HG03095 (cell line): ENCODE data around the gene DPYSL4.

Source experiments
- ATAC-seq: cut with Tn5 transposase; IDR thresholded peaks from one replicate; pipeline ENCODE4 v1.9.1; 2021; ENCODE audit warnings: moderate library complexity; ENCODE audit not compliant: unreplicated experiment

The DPYSL4 gene

DNA sequence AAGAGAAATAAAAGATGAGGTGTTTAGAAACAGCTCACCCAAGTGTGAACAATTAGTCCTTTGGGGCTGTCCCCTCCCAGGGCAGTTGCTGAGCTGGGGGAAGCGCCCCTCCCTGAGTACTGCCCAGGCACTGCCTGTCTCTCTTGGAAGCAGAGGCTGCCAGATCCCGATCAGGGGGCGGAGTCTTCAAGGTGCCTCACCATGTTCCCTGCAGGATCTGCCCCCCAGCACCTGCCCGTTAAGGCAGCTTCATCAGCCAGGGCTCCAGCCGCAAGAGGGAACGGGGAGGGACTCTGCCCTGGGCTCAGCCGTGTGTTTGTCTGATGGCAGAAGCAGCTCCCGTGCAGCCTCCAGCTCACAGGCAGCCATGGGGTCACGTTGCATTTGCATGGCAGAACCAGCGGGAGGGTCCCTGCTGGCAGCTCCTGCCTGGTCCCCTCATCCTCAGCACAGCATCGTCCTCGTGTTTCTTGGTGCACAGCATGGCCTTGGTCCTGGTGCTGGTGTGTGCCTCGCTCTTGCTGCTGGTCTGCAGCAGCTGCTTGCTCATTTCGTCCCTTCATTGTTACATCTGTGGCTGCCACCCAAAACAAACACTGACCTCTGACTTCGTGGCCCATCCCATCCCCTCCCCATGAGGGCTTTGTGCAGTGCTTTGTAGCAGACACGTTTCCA lies 10.7 kb upstream of the DPYSL4 start:
- ATAC-seq, result no peak

DNA sequence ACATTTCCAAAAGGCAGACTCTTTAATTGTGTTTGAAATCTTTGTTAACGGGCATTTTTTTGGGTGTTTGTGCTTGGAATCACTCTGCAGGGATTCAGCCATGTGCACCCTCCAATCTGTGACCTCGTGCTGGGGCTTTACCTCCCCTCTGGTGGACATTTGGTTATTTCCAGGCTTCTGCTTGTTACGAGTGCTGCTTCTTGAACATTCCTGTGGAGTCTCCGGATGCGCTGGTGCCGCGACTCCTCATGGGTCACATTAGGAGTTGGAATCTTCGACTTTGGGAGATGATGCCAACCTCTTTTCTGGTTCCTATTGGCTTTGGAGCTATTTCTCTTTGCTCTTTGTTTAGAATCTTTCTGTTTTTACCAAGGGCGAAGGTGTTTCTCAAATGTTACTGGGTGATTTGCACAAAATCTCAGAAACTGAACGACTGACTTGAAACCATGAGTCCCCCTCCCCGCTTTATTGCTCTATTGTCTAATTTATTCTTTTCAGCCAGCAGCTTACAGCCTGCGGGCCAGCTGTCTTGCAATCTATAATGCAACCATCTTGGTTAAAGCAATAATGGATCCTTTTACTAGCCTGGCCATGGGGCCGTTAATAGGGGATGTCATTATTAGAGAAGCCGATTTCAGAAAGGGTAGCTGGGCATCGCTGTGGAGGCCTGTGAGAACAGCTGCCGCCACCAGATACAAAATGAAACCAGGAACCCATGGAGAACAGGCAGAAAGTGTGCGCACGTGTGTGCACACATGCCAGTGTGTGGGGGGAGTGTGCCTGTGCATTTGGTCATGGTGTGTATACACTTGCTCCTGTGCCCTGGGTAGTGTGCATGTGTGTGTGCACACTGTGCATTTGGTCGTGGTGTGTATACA lies 9.9 kb upstream of the DPYSL4 start:
- ATAC-seq, result no peak

DNA sequence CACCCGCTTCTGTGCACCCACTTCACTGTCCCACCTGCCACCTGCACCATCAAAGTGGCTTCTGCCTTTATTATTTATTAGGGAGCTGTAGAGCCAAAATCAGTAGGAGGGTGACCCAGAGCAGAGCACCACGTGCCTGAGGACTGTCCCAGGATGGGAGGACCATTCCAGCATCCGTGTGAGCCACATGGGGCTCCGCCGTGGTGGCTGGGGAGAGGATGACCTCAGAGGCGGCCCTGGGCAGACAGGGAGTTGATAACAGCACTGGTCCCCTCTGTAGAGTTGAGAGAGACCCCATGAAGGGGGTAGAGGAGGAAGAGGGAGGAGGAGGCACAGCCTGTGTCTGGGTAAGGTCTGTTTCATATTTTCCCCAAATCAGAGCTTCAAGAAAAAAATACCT lies 8.7 kb upstream of the DPYSL4 start:
- ATAC-seq, result no peak

DNA sequence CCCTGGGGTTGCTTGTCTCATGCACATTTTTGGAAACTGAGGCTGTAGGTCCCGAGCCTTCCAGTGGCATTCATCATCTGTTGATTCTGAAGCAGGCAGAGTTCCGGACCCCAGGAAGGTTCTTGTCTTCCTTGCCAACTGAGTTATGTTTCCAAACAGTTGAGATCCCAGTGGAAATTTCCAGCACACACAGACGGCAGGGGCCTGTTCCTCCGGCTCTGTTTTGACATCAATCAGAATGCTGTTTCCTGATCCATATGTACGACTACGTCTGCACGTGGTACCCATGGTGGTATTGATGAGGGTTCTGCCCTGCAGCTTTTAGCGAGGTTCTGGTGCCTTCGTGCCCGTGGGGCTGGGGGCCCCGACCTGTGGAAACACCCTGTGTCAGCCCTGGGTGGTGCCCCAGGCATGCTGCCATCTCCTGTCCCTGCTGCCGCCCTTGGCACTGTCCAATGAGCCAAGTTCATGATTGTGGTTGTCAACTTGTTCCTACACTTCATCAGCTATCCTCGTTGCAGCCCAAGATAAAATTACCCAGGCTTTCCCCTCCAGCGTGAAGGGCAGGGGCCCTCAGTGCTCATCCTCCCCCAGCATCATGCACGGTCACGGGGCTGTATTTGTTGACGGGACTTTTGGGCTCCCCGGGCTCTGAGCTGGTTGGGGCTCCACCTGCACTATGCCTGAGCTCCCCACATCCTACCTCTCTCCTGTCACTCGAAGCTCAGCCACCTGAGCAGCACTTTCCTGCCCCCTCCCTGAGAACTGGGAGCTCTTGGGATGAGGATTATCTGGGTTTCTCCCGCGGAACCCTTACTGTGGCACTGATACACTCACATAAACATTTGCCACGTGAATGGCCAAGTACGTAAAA lies 7.8 kb upstream of the DPYSL4 start:
- no peak for ATAC-seq

DNA sequence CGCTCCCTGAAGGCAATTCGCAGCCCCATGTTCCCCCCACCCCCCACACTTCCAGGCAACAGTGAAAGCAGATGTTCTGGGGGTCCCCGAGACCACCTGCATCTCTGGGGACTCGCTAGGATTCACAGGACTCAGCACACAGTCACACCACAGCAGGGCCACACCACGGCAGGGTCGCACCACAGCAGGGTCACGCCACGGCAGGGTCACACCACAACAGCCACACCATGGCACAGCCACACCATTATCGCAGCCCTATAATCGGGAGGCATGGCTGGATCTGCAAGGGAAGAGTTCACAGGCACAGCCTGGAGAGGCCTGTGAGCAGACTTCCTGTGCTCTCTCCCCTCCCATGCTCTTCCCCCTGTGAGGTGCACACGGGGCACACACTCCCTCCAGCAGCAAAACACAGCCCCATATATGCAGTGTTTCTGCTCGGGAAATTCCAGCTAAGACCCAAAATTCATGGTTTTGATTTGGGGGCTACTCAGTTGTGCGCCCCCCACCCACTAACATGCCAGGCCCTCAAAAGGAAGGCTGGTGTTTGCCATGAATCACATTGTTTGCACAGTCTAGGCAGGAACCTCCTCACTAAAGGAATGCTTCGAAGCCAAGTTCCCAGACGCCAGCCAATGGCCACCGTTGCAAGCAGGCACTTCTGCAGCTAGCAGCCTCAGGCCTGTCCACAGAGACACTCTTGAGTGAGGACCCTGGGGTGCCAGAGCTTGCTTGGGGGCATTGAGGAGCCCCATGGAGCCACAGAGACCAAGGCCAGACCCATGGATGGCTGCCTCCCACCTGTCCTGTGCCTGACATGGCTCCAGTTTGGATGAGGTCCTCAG lies 7.0 kb upstream of the DPYSL4 start:
- no peak for ATAC-seq

DNA sequence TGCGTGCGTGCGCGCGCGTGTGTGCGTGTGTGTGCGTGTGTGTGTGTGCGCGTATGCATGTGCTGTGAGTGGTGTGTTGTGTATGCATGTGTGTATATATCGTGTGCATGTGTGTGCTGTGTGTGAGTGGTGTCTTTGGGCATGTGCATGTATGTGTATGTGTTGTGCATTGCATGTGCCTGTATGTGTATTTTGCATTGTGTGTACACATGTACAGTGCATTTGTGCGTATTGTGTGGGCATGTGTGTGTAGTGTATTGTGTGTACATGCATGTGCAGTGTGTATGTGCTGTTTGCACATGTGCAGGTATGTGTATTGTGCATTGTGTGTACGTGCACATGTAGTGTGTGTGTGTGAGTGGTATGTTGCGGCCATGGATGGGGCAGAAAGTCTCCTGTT lies 6.0 kb upstream of the DPYSL4 start:
- ATAC-seq, result no peak

DNA sequence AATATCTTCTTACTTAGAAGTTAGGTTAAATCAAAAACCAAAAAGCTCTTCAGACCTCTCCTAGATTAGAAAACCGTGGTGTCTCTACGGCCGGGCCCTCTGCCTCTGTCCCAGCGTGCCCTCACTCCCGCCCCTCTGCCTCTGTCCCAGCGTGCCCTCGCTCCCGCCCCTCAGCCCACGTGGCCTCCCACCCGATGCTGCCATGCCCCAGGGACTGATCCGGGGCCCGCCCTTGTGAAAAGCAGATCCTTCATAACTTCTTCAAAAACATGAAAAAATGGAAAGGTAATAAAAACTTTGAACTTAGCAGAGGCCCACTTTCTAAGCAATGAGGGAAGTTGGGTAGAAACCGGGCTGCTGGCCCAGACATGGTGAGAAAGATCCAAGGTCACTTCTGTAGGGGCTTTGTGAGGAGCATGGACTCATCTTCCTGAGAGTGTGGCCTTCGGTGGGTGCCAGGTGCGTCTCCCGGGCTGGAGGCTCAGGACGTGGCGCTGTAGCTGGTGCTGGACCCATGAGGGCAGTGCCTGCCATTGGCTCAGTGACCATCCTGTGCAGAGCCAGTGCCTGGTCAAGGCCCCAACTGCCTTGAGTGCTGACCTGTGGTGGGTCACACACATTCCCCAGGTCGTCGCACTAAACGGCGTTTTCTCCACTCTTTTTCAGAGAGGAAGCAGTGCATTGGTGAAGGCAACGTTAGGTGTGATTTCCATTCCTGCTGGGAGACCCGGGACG lies 4.9 kb upstream of the DPYSL4 start:
- no peak for ATAC-seq

DNA sequence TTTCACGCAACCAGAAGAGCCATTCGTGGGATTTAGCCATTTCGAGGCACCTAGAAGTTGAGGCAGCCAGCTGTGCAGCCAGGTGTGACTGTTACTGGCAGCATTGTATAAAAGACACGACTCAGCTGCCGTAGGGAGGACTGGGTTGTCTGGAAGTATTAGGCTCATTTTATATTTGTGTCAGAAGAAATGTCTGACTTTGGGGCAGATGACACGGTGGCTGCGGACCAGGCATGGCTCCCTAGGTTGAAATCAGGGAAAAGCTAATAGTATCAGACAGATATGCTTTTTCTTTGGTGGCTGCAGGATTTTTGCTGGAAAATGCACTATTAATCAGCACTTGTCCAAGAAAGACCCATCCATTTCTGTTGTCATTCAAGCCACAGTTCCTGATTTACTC lies 4.2 kb upstream of the DPYSL4 start:
- ATAC-seq, result no peak

DNA sequence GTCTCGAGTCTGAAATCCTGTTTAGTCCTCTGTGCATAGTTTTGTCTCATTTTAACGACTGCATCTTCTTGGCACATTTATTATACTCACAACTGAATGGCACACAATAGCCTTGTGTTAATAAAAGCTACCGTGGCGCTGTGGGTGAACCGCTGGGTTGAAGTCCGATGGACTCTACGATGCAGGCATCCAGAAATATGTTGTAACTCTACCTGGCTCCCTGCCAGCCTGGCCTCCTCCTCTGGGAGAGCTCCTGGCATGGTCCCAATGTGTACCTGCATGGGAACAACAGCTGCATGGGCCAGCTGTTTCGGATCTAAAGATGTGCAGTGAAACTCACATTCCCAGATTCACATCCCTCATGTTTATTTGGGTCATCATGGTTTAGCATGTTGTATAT lies 3.7 kb upstream of the DPYSL4 start:
- ATAC-seq, result no peak

DNA sequence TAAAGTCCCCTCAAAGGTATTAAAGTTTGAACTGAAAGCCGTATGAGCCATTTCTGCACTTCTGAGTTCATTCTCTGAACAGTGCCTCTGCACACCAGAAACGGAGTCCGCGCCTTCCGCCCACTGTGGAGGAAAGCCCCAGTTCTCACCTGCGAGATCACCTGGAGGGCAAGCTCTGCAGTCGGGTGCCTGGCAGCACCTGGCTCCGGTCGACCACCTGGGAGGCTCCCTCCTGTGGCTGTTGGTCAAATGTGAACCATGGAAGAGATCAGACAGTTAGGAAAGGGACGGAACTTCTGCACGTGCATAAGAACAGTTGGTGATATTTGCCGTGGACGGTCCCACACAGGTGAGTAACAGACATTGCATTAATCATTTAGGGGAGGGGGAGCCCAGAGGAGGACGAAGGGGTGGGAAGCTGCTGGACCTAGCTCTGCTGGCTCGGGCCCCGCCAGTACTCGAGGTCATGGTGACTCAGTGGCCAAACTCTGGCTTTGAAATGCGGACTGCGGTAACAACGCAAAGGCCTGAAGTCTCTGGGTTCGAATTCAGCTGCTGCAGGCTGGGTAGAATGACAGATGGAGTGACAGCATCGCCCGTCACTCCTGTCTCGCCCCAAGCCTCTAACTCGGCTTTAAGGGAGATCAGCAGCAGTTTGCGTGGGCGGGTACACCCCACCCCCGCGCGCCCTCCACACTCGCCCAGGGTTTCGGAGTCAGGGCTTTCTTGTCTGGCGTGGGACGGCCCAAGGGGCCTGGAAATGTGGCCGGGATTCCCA lies 1.7 kb upstream of the DPYSL4 start:
- ATAC-seq, result no peak

DNA sequence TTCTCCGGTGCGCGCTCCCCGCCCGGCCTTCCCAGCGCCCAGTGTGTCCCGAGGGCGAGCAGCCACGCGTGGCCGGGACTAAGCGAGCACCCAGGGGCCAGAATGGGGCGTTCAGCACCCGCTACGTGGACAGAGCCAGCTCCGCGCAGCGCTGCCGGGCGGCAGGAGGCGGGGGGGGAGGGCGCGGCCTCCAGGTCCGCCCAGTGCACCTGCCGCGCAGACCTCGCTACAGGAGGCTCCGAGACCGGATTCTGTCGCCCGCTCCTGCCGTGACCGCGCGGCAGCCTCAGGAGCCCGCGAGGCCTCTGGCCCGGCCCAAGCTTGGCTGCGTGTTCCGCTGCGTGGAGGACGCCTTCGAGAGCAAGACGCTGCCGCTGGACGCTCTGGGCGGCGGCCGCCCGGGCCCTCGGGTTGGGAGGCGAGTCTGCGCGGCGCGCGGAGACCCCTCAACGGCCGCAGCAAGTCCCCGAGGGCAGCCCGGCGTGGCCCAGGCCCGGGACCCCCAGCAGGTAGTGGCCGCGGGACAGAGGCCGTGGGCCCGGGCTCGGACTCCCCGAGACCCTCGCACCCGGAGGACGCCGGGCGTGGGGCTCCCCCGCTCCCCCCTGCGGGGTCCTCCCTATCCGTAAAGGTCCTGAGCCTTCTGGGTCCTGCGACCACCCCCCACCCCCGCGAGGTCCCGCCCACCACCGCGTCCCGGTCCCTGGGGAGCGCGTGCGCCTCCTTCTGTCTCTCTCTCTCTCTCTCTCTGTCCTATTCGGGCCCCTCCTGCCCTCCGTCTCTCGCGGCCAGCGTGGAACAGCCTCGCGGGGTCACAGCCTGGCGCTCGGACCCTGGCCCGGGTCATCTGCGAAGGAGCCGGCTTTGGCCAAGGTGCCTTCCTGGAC lies 904 bp upstream of the DPYSL4 start:
- no peak for ATAC-seq

DNA sequence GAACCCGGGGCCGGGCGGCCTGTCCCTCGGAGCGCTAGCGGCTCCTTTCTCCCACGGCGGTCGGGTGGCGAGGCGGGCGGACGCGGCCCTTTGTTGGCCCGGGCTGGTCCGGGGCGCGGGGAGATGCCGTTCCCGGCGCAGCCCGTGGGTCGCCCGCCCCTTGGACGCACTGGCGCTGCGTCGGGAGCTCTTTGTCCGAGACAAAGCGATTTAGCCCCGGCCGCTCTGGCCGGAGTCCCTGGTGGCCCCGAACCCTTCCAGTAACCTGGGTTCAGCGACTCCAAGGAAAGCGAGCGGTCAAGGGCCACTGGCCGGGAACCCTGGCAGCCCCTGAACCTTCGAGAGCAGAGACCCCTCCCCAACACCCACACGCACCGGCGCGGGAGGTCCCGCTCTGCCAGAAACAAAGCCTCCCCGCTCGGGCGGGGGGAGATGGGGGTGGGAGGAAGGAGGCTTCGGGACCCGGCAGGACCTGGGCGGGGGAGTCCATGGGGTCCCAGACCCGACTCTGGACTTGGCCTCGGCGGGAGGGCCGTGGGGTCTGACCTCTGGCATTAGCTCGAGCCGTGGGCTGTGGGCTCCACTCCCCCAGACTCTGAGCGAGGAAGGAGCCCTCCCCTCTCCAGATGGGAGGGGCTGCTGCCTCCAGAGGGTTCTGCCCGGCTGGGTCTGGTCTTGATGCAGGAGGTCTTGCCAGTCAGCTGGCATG lies 836 bp downstream of the DPYSL4 start:
- ATAC-seq, result no peak

DNA sequence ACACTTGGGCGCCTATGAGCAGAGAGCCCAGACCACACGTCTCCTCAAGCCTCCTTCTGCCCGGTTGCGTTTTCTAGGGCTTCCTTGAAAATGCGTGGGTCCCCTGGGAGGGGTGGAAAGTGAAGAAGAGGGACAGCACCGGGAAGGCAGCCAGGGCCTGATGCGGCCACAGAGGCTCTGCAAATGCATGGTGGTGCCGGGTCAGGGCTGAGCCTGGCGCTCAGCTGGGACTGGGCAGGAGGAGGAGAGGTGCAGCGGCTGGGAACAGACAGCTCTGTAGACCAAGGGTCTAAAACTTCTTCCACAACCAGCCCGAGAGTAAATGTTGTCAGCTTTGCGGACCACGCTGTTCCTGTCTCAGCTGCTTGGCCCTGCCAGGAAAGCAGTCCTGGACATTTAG lies 1.6 kb downstream of the DPYSL4 start:
- ATAC-seq, result no peak

DNA sequence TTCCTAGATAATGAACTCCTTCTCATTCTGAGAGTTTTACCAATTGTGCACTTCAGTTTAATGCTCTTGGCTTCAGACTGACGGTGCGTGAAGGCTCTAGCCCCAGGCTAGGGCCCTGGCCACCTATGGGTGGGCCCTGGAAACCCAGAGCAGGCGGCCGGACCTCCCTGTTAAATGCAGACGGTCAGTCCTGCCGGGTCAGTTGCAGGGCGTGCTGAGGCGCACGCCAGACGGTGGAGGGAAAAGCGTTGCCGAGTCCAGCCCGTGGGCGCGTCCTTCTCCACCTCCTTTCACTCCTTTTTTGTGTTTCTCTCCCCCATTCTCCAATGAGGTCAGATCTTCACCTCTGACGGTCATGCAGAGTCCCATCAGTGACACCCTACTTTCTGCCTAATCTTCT lies 2.3 kb downstream of the DPYSL4 start:
- ATAC-seq, result no peak

DNA sequence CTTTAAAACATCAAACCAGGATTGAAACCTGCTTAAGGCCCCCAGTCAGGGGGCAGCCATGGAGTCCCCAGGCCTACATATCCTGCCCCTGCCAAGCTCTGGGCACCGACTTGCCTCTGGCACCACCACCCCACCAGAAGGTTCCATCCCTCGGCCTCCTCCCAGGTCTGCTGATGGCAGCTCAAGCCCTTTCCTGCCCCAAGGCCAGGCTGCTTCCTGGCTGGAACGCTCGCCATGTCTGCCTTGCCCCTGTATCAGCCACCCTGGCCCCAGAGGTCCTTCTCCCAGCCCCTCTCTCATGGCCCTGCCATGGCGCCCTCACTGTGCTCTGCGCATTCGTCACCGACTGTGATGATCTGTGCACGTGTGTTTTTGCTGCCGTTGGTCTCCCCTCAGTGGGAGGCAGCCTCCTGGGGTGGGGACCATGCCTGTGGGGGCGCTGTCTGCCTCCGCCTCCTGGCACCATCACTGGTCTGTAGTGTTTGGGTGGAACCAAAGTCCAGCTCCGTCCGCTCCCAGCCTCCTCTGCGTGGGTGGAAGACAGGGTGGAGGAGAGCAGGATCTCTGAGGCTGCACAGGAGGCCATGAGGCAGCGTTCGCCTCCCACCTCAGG lies 3.2 kb downstream of the DPYSL4 start:
- no peak for ATAC-seq

DNA sequence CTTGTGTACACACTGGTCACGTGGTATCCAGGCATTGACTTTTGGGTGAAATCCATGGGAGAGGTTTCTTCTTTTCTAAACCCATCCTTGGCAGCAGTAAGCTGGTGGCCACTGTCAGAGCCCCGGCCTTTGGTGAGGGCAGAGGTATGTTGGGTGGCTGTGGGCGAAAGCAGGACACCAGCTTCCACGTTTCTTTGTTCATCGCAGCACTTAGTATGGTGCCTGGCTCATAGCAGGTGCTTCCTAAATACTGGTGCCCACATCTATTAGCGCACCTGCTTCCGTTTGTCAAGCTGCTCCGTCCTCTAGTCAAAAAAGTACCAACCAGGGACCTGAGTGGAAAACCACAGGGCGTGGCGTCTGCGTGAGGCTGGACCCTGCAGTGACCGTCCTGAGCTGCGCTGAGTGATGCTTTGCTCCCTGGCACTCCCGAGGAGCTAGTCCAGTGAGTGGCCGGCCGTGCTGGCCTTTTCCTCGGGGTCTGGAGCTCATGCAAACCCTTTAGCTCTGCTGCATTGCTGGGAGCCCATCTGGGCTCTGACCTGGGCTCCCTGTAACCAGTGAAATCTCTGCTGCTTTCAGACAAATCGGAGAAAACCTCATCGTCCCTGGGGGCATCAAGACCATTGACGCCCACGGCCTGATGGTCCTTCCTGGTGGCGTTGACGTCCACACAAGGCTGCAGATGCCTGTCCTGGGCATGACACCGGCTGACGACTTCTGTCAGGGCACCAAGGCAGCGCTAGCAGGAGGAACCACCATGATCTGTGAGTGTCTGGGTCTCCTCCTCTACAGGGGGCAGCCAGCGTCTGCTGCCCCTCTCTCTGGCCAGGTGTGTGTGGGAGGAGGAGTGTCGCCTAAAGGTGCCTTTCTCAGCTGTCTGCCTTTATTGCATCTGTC lies 5.6 kb downstream of the DPYSL4 start:
- ATAC-seq, result no peak
